ENCODE data around the gene ECE1.
A peak's percentile ranks its signal among the peaks of the same experiment; 100 is the strongest.

Gene ECE1

DNA sequence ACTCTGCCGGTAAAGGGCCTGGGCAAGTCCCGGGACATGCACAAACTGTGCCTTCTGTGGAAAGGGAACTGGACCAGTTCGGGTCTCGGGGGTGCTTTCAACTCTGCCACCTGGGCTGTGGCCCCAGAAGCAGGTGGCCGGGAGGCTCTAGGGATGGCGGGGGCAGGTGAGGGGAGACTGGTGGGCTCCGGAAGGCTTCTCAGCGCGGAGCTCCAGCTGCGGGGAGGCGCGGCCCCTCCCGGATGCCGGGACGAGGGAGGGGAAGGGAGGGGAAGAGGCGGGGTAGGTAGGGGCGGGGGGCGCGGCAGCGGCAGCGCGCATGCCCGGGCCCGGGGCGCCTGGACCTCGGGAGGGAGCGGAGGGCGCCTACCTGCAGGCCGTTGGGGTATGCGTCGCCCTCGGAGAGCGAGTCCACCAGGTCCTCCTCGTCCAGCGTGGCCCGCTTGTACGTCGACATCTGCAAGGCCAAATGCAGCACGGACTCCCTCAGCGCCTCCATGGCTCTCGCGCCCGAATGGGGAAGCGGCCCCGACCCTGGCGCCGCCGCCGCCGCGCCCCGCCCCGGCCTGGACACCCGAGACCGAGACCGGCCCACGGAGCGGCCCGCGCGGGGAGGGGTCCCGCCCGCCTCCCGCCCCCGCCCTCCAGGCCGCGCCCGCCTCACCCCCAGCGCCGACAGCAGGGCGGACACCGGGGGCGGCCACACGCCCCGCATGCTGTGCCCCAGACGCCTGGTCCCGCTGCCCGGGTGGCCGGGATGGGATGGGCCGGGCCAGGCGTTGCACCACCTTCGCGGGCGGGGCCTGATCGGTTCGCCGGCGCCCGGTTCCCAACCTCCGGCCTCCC lies at the start of gene ECE1:
ECE1 (minus strand) TSS at position 764 of the 846 bp plus-strand sequence; CDS start at position 715, 49 bp downstream.
- DNase-seq = no peak

DNA sequence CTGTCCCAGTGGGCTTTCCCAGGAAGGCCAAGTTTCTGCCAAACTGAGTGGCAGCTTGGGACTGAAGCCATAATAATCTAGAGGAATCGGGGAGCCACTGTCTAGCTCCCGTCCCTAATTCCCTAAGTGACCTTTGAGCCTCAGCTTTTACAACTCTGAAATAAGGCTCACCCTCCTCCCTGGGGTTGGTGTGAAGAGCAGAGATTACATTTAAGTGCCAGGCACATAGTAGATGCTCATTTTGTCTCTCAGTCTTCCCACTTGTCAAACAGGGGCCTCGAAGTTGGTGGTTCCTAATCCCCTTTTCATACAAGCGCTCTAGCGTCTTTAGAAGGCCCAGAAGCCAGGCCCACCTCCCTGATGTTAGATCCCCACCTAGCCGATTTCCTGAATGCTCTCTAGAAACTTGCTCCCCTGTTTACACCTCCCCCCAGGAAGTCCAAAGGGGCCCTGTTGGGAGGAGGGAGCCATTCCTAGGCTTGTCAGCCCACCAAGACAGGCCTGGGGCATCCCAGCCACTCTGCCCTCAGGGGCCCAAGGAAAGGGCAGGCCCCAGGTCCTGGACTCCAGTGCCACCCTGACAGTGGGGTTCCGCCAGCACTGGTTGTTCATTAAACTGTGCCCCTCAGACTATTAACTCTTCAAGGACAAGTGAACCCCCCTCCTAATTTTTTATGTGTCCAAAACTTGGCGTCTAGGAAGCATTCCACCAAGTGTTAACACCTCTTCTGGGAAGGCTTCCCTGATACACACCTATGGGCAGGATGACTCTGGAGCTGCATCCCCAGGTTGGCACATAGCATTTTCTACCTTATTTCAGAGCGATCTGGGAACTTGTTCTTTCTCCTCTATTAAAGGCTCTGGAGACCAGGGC lies 49.3 kb upstream of the ECE1 start:
- DNase-seq = no peak

DNA sequence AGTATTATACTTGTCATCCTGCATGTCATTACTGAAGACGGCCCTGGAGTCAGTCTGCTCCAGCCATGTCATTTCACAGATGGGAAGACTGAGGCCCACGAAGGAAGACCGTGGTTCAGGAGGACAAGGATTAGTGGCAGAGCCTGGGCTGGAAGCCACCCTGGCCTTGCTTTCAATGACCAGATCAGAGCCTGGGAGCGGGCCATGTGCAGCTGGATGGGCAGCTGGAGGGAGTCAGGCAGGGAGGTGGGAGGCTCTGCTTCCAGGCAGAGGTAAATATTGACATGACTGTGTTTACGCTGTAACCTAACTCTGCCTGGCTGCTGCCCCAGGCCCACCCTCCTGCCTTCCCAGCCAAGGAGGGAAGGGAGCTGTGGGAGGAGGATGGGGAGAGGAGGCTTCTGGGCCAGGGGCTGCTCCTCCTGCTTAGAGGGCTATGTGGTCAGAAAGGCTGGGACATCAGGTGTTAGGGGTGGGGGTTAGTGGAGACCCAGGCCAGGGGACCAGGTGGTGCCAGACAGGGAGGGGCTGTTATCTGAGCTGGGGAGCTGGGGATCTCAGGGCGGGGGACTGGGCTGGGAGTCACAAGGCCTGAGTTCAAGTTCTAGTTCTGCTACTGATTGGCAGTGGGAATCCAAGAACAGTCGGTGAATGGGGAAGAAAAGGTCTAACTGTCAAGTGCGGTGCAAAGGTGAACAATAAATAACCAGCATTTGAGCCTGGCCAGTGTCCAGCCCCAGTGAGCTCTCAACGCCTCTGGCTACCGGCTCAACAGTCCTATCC lies 48.5 kb upstream of the ECE1 start:
- no peak for DNase-seq

DNA sequence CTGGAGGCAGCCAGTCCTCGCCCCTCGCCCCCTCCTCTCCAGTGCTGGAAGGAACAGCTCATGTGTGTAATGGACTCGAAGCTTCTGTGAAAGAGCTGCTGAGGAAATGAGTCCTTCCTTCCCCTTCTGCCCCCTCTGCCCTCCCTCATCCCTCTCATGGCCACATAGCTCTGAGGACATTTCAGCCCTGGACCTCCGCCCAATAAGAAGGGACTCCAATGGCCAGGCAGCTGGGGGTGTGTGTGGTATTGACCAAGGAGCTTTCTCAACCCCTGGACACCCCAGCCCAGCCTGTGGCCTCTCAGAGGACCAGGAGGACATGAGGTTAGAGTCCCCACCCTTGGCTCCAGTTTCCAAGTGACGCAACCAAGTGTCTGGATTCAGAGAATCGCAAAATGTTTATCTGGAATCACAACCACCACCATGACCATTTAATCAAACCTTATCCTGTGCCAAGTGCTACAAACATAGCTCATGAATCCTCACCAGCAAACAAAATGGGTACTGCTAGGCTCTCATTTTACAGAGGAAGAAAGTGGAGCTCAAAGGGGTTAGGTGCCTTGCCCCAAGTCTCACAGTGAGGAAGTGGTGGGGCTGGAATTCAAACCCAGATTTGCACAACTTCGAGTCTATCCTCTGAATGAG lies 47.8 kb upstream of the ECE1 start:
- peak; percentile 91 for DNase-seq

DNA sequence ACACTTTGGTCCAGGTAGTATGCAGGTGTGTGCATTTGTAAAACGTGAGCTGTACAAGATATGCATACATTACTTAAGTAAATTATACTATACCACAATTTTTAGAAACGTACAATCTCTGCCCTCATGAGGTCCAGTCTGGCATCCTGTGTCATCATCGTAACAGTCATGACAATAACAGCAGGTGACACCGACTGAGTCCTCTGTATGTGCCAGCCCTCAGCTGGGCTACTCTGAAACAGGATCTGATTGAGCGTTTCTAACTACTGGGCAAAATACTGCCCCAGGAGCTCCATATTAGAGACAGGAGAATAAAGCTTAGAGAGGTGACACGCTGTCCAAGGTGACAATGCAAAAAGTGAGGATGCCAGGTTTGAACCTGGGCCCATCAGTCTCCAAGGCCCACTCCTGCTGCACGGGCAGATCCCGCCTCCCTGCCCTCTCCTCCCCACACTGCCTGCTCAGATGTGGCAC lies 47.2 kb upstream of the ECE1 start:
- no peak for DNase-seq

DNA sequence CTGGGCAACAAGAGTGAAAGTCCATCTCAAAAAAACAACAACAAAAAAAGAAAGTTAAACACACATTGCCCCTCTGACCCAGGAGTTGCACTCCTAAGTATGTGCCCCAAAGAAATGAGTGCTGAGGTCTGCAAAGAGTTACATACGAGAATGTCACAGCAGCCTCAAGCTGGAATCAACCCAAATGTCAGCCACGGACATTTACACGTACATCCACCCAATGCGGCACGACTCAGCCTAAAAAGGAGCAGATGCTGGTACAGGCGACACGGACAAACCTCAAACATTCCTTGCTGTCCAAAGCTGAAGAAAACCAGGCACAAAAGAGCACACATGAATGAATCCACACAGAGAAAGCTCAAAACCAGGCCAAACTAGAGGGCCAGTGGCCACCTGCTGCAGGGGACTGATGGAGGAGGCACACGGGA lies 46.8 kb upstream of the ECE1 start:
- no peak for DNase-seq

DNA sequence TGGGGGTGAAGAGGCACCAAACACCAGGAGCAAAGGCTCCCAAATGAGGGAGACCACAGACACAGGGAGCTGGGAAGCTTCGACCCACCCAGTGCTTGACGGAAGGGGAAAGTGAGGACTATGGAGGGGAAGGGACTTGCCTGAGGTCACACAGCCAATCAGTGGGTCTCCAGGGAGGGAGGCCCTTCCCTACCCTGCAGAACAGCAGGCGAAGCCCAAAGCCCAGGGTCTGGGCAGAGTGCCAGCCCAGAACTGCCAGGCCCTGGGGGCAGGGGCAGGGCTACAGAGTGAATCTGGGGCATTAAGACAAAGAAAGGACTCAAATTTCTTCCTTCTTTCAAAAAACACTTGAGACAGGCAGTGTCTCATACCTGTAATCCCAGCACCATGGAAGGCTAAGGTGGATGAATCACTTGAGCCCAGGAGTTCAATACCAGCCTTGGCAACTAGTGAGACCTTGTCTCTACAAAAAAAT lies 45.5 kb upstream of the ECE1 start:
- DNase-seq = no peak

DNA sequence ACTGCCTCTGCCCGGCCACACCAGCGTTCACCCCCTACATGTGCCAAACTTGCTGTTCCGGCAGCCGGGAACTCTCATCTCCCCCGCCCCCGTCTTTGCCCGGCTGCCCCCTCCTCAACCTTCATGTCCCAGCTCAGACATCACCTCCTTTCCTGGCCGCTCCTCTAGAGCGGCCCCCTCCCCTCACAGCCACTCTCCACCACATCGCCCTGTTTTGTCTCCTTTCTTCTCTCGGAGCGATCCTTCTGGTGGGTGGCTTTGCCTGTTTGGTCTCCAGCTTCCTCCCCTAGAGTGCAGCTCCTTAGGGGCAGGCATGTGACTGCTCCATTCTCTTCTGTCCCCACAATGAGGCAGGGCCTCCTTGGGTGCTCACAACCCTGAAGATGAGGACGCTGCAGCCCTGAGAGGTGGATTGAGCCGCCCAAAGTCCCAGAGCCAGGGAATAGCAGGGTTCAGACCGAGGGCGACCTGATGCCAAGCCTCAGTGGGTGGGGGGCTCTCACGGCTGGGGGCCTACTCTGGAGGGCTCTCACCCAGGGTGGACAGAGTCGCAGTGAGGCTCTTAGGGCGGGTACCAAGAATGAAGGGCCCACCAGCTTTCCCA lies 44.9 kb upstream of the ECE1 start:
- peak; percentile 40 for DNase-seq

DNA sequence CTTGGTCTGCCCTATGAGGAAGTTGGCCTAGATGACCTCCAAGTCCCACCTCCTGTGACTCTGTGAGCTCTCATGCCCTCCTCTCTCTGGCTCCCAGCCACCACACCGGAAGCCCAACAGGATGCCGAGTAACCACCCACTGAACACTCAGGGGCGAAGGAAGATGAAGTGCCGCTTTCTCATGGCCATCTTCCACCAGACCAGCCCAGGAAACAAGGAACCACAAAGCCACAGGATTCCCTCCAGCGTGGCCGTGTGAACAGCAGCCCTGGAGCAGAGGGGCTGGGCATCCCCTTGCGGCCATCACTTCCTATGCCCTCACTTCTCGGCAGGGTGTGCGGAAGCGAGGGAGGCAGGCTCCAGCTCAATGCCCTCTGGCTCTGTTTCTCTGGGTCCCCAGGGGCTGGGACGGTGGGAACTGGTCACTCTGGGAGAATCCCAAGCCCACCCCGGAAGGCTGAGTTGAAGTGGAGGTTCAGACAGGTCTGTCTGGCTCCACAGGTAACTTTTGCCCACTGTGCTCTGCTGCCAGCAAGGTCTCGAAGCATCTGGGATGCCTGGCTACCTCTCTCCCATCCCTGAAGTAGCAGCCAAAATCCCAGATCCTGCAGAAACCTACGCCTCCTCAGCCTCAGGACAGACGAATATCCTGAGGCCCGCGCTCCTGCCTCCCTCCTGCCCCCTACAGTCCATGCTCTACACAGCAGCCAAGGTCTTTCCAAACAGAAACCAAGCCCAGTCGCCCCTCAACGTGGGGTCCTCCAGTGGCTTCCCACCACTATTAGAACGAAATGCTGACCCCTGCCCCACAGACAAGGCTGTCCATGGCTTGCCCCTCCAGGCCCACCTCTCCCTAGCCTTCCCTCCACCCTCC lies 44.2 kb upstream of the ECE1 start:
- DNase-seq = peak; percentile 87

DNA sequence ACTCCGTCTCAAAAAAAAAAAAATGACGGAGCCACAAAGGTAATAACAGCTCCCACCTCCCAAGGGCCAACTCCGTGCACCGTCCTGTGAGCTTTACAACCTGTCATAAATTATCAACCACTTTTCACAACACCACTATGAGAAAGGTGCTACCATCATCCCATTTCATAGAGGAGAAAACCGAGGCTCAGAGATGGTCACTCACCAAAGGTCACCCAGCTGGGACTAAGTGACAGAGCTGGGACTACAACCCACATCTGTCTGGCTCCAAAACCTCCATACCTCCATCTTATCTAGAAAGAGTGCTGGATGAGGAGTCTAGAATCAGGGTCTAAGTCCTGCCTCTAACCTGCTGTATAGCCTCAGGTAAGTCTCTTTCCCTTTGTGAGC lies 43.6 kb upstream of the ECE1 start:
- DNase-seq = no peak

DNA sequence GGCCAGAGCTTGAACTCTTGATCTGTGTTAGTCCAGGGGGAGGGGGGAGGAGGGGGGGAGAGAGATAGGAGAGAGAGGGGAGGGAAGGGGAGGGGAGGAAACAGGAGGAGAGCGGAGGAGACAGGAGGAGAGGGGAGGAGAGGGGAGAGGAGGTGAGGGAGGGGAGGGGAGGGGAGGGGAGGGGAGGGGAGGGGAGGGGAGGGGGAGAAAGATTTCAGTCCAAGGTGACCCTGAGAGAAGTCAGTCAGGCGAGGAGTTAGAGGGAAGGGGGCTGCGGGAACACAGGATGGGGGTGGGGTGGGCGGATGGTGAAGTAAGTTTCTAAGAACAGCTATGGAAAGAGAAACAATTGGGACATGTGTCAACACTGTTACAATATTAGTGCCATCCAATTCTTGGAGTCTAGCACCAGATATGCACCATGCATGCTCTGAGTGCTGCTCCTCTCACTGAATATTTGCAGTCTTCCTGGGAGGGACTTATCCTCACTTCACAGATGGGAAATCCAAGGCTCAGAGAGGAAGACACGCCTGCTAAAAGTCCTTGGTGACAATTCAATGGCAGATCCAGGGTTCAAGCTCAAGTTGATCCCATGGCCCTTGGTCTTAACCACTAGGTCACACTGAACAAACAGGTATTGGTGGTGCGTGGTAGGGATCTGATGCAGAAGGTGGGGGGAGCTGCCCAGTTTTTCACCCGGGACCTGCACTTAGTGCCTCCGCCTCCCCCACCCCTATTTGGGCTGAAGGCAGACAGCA lies 42.5 kb upstream of the ECE1 start:
- peak; percentile 67 for DNase-seq

DNA sequence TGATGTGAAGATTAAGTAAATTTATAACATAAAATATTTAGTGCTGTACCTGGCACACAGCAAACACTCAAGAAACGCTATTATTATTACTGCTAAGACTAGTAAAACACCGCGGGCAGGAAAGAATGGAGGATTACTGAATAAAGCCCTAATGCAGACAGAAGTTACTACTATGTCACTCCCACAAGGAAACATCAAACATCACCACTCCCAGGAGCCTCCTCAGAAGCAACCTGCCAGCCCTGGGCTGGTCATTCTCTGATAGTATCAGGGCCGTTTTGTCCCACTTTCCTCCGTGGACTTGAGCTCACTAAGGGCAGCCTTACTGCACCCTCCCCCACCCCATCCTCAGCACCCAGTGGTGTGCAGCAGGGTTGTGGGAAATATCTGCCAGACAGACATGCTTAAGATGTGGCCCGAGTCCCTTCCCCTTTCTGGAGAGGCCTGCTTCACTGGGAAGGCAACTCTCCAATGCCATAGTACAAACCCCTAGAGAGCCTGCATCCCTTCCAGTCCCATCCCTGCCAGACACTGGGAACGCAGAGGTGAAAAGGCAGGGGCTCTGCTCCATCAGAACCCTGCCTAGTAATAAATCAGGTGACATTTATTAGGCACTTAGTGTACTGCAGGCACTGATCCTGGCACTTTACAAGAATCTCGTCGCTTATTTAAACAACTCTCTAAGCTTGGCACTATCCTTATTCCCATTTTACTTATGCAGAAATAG lies 41.7 kb upstream of the ECE1 start:
- peak; percentile 70 for DNase-seq

DNA sequence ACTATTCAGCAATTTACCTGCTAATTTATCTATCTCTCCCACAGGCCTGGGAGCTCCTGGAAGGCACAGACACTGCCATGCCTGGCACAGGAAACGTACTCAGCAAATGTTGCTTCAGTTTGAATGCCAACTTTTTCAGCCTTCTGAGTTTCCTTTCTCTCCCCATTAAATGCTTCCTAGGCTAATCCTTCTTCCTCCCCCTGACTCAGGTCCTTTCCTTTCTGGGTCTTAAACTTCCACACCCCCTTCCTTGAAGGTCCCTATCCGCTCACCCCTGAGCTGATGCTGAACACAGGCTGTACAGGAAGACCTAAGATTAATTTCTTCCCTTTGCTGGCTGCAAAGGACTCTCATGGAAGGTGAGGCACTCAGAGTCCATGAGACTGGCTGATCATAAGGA lies 40.3 kb upstream of the ECE1 start:
- DNase-seq = no peak

DNA sequence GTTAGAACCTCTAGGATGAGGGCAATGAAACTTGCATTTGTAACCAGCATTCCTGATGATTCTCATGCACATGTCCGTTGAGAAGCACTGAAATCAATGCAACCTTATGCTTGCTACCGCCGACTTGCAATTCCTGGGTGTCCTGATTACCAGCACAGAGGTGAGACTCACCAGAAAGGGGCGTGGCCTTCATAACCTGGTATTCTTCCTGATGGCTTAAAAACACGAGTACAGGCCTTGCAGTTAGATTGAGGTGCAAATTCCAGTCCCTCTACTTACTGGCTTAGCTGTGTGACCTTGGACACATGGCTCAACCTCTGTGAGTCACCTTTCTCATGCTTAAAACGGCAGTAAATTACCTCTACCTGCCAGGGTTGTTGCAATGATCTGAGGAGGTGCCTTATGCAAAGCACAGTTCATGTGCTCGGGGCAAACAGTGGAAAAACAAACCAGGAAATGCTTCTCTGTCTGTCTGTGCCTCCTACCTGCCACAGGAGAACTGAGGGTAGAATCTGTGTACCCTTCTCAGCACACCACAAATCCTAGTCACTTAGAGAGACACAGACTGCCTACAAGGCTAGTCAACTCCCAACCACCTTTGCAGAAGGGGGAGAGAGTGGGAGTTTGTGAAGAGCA lies 39.1 kb upstream of the ECE1 start:
- no peak for DNase-seq

DNA sequence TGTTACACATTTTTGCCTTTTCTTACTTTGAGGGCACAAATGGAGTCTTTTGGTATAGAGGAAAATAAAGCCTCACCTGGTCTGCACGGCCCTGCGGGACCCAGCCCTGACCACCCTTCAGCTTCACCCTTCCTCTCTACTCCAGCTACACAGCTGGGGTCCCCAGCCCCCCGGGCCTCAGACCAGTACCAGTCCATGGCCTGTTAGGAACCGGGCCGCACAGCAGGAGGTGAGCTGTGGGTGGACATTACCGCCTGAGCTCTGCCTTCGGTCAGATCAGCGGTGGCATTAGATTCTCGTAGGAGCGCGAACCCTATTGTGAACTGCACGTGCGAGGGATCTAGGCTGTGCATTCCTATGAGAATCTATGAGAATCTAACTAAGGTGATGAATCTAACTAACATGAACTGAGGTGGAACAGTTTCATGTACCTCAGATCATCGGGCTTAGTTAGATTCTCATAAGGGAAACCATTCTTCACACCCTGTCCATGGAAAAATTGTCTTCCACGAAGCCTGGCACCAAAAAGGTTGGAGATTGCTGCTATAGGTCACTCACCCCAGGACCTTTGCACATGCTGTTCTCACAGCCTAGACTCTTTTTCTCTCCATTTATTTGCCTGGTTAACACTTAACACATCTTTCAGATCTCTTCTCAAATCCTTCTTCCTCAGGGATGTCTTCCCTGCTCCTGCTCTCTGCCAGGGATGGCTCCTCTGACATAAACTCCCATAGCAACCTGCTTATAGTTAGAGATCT lies 37.5 kb upstream of the ECE1 start:
- DNase-seq = no peak

DNA sequence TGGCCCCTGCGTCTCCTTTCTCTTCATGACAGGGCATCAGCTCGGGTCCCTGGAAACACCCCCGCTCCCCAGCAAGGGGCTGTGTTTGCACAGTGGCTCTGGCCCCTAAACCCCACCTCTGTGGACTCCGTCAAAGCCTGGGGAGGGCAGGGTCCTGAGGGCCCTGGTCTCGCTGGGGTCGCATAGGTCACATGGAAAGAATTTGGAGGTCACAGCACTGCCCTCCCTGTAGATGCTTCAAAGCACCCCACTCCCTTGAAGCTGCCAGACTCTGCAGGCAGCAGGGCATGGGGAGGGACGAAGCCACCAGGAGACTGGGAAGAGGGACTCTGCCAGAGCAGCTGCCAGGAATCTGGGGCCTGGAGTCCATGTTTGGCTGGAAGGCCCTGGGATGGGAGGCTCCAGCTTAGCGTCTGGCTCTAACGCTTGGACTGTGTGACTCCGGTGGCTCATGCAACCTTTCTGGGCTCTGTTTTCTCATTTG lies 36.6 kb upstream of the ECE1 start:
- no peak for DNase-seq

DNA sequence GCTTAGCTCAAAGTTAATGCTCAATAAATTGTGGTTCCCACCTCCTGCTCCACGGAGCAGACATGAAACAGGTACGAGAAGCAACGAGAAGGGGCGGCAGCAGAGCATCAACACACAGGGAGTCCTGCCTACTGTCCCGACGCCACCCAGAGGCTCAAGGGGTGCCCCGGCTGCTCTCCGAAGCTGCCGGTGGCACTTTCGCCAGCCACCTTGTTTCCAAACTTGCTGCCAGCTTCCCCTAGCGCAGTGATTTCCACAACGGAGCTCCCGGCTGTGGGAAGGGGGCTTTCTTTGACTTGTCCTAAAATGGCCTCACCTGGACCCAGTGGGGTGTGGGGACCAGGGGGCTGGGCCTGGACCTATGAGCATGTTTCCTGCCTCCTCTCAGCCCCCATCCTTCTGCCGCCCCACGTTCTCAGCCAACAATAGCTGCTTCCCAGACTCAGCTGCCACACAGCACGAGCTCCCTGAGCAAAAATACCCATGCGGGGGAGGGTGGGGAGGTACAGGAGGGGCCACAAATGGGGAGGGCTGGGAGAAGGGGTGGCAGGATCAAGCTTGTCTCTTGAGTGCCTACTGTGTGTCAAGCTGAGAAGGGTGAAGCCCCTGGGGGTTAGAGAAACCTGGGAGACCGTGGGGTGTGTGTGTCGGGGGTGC lies 35.6 kb upstream of the ECE1 start:
- no peak for DNase-seq
